ENCODE data around the gene ZNF48.

Gene ZNF48

DNA sequence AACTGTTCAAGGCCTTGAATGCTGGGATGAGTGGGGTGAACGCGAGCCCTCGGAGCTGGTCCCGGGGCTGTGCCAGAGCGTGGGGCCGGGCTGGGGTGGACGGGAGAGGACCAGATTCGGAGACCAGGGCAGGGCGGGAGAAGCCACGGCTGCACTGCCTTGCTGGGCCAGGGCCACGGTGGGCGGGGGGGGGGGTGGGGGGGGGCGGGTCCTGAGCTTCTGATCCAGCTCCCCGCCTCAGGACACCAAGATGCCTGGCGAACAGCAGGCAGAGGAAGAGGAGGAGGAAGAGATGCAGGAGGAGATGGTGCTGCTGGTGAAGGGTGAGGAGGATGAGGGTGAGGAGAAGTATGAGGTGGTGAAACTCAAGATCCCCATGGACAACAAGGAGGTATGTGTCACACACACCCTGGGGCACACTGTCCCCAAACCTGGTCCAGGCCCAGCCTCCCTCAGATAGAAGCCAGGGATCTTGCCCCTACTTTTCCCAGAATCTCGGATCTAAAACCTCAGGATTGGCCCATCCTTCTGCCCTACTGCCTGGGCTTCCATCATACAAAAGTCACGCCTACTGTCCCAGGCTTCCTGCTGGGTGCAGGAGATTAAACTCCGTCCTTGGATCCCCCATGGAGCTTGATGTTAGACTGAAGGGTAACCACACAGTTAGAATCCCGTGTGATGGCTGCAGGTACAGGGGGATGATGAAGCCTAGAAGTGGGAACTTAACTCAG lies 12.7 kb downstream of the ZNF48 start:
- no peak for DNase-seq (ENCODE audit: low spot score)

GRCh38 chr16:30409125-30410060 lies 14.2 kb downstream of the ZNF48 start:
- peak; percentile 69 for DNase-seq (ENCODE audit: low spot score)

DNA sequence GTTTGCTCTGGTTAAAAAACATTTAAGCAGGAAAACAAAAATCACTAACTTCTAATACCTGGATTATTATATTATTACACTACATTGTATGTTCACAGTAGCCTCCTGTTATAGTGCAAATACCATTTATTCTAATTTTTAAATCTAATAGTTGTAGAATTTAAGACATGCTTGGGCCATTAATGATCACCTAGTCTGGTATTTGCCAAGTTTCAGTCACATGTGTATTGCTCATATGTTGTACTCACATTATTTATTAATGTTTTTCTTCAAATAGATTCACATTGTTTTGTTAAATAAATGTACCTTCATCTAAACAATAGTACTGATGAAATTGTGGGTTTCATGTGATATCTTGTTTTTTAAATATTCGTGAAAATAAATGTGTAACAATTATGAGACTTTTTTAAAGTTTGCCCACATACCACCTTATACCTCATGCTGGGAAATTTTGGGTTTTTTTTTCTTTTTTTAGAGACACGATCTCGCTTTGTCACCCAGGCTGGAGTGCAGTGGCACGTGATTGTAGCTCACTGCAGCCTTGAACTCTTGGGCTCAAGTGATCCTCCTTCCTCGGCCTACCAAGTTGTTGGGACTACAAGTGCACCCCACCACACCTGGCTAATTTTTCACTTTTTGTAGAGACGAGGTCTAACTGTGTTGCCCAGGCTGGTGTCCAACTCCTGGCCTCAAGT lies 18.0 kb downstream of the ZNF48 start:
- DNase-seq (ENCODE audit: low spot score): no peak

- DNase-seq (ENCODE audit: low spot score): no peak
These were observed 18.9 kb downstream of the ZNF48 start for GRCh38 chr16:30414159-30414558.

- no peak for DNase-seq (ENCODE audit: low spot score)
These were observed 20.9 kb downstream of the ZNF48 start for GRCh38 chr16:30416047-30416603.

- no peak for DNase-seq (ENCODE audit: low spot score)
These were observed 21.7 kb downstream of the ZNF48 start for GRCh38 chr16:30416624-30417528.

DNA sequence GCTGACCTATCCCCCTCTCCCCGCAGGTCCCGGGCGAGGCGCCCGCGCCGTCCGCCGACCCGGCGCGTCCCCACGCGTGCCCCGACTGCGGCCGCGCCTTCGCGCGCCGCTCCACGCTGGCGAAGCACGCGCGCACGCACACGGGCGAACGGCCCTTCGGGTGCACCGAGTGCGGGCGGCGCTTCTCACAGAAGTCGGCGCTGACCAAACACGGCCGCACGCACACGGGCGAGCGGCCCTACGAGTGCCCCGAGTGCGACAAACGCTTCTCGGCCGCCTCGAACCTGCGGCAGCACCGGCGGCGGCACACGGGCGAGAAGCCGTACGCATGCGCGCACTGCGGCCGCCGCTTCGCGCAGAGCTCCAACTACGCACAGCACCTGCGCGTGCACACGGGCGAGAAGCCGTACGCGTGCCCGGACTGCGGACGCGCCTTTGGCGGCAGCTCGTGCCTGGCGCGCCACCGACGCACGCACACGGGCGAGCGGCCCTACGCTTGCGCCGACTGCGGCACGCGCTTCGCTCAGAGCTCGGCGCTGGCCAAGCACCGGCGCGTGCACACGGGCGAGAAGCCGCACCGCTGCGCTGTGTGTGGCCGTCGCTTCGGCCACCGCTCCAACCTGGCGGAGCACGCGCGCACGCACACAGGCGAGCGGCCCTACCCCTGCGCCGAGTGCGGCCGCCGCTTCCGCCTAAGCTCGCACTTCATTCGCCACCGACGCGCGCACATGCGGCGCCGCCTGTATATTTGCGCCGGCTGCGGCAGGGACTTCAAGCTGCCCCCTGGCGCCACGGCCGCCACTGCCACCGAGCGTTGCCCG lies 22.5 kb downstream of the ZNF48 start:
- DNase-seq (ENCODE audit: low spot score): peak; percentile 76

- no peak for DNase-seq (ENCODE audit: low spot score)
These were observed 23.3 kb downstream of the ZNF48 start for GRCh38 chr16:30418350-30419181.

DNA sequence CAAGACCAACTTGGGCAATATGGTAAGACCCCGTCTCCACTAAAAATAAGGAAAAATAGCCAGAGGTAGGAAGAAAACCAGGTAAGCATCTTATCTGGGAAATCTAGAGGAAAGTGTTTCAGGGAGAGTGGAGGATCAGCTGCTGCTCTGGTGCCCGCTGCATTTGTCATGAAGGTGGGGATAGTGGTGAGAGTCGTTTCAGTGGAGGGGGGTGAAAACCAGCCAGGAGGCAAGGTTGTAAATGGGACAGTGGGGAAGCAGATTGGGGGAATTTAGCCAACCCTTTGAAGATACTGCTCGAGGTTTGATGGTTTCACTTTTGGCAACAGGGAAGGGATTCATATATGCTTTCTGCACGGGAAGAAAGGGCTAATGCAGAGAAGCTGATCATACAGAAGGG lies 25.8 kb downstream of the ZNF48 start:
- DNase-seq (ENCODE audit: low spot score): no peak

GRCh38 chr16:30428055-30428454 lies 32.8 kb downstream of the ZNF48 start:
- no peak for DNase-seq (ENCODE audit: low spot score)

DNA sequence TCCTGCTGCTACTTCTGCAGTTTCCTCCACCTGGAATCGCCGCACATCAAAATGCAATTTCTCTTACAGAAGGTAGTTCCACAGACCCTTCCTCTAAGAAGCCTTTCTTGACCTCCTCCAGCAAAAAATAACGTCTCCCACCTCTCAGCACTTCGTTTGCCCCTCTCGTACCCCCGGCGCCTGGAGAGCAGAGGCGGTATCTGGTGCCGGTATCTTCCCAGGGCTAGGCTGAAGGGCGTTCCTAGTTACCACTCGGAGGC lies 34.1 kb downstream of the ZNF48 start:
- no peak for DNase-seq (ENCODE audit: low spot score)

DNA sequence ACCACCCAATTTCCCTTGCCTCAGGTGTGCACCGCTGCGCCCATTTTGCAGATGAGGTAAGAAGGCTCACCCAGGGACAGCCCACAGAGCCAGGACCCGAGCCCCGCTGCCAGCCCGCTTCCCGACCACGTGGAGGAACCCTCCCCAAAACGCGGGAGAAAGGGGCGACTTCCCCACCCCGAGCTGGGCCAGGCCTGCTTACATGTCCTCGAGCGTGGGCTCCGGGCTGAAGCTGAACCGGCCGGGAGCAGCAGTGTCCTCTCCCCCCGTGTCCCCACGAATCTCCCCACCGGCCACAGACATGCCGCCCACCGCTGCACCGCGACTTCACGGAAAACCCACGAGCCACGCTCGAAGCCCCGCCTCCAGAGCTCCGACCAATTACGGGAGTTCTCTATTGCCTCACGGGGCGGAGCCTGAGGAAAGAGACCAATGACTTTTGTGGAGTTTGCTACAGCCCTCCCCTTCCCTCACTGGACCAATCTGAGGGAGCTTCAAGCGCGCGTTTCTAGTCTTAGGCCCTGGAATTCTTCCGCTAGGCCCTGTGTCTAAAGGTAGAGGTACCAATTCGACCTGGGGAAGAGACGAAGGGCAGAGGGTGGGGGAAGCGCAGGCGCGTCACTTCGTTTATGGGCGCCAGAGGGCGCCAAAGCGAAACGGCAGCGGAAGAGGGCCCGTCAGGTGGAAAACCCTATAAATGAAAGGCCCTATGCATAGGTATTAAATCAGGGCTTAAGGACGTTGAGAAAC lies 34.6 kb downstream of the ZNF48 start, which contains the start of gene DCTPP1:
Gene DCTPP1, minus strand, starts transcription at position 353 of the 750 bp plus-strand sequence. Its CDS starts 50 bp downstream, at position 303.
- peak; percentile 95 for DNase-seq (ENCODE audit: low spot score)

DNA sequence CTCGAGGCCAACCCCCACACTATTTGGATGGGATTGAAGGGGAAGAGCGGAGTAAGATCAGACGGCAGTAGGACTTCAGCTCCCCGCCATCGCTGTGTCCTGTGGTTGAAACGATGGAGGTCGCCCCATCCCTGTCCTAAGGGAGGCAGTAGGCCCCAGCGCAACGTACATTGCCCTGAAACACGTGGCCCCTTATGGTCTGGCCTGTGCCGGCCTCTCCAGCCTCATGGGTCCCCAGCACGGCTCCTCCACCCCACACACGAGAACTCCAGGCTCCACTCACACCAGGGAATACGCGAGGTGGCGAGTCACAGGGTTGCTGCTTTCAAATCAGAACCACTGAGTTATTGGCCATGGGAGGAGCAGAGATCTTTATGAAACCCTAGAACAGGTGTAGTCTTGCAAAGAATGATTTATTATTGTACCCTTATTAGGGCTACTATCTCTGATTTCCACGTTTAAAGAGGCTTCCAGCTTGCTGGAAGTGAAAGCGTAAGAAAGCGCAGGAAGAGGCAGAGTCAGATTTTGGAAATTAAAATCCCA lies 35.3 kb downstream of the ZNF48 start:
- no peak for DNase-seq (ENCODE audit: low spot score)

- DNase-seq (ENCODE audit: low spot score): no peak
These were observed 39.6 kb downstream of the ZNF48 start for GRCh38 chr16:30434852-30435251.

DNA sequence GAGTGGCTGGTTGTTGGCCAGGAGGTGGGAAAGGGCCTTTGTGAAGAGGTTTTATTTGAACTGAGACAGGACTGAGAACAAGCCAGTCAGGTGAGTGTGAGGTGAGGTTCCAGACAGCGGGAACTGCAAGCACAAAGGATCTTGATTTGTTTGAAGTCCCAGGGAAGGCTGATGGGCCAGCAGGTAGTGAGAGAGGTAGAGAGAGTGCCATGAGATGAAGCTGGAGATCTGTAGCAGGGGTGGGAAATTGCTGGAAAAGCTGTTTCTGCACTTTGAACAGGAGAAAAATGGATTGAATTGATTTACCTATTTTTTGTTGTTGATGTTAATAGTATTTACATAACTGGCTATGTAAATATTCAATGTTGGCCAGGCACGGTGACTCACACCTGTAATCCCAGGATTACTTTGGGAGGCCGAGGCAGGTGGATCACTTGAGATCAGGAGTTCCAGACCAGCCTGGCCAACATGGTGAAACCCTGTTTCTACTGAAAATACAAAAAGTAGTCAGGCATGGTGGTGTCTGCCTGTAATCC lies 42.4 kb downstream of the ZNF48 start:
- no peak for DNase-seq (ENCODE audit: low spot score)

GRCh38 chr16:30438835-30439234 lies 43.6 kb downstream of the ZNF48 start:
- no peak for DNase-seq (ENCODE audit: low spot score)

GRCh38 chr16:30439720-30440348 lies 44.6 kb downstream of the ZNF48 start:
- DNase-seq (ENCODE audit: low spot score): no peak

DNA sequence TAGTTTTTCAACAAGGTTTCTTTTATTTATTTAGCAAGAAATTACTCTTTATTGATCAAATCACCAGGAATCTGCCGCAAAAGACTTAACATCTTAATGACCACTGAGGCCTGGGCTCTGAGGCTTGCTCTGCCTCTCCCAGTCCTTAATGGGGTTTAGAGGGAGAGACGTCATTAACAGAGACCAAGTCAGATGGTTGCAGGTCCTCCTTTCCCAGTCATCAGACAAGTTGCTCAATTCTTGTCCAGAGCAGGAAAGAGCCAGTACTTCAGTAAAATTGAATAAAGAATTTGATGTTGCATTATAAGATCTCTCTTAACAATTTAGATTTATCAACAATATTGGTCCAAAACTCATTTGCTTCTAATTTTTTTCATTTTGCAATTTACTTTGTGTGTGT lies 48.4 kb downstream of the ZNF48 start:
- no peak for DNase-seq (ENCODE audit: low spot score)
